HG03457 (cell line): ENCODE results near the gene PPFIA4.

Experiments
- ATAC-seq: cut with Tn5 transposase; IDR thresholded peaks from one replicate; pipeline ENCODE4 v1.9.1; 2021; ENCODE audit warnings: moderate number of reproducible peaks; ENCODE audit not compliant: unreplicated experiment

The PPFIA4 gene

DNA sequence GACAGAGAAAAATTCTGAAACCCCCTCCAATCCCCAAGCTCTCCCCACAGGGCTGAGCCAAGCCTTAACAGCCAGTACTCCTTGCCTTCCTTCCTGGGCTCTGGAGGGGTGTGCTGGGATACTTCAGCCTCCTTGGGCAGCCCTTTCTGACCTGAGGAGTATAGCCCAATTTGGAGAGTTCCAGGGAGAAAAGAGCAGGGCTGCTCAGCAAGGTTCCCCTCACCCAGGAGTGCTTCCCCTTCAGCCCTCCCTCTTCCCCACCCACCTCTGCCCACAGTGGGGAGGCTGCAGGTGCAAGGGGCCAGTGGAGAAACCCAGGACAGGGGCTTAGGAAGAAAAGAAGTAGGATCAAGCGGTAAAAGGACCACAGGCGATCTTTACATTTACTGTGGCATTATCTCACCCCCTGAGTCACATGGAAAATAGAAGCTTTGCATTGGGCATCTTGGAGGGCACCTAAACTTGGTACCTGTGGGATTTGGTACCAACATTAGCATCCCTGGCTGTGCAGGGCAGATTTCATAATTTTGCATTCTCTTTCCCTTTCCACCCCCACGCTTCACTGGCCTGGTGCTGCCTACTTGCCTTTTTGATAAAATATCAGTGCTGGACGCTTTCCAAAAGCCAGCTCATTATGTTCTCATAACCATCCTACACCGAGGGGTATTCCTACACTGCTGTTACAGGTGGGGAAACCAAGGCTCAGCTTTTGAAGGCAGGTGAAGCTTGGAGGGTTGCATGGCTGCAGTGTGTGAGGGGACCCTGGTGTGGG is 98.4 kb downstream of the PPFIA4 start:
- ATAC-seq, result no peak

DNA sequence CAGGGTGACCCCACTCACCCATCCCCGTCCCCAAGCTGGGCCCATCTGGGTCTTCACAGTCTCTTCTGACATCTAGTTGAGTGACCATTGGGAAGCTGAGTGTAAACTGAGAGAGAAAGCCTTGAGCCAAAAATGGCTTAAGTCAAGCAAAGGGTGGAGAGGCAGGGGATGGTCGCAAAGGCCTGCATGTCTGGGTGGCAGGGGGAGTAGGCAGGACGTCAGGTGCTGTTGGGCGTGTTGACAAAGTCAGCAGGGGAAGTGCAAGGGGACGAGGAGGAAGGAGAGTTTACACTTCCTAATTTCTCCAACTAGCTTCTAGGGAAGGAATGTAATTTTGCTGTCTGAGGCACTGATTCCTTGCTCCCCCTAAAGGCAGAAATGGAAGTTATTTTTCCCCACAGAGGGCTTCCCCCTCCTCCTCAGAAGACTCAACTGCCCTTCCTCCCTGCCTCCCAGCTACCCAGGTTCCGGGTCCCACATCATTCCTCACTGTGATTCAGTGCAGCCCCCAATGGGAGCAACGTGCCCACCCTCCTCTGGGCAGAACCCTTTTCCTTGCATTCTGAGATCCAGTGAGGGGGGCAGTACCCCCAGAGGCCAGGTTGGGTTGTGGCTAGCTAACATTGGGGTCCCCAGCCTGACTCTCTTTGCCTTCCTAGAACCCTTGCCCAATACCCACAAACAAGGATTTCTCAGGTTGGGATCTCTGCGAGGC is 100.0 kb downstream of the PPFIA4 start:
- ATAC-seq, result no peak

DNA sequence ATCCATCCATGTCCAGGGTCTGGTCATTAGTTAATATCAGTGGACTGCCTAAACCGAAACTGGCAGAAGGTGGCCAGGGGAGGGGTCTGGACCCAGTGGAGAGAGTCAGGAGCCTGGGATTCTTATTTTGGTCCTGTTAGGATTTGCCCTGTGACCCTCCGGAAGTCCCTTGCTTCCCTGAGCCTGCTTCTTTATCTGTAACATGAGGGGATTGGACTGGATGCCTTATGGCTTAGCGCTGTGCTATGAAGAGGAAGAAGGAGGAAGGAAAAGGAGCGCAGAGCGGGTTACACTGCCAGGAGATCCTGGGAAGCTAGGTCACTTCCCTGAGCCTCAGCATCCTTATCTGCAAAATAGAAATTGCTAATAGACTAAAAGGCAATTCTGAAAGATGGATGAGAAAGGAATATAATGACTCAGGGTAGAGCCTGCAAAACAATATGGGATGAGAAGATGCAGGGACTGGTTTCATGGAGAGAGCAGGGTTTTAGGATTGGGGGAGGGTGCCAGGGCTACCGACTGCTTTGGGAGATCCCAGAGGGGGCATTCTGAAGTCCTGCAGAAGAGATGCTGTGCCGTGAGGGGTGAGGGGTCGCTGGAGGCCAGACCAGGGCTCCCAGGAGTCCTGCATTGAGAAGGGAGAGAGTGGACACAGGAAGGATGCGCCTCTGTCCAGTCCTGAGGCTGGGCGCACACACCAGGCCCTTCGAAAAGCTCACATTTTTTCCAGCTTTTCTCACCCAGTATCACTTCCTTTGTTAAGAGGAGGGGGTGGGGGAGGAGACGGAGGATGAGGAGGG is 100.8 kb downstream of the PPFIA4 start:
- no peak for ATAC-seq

DNA sequence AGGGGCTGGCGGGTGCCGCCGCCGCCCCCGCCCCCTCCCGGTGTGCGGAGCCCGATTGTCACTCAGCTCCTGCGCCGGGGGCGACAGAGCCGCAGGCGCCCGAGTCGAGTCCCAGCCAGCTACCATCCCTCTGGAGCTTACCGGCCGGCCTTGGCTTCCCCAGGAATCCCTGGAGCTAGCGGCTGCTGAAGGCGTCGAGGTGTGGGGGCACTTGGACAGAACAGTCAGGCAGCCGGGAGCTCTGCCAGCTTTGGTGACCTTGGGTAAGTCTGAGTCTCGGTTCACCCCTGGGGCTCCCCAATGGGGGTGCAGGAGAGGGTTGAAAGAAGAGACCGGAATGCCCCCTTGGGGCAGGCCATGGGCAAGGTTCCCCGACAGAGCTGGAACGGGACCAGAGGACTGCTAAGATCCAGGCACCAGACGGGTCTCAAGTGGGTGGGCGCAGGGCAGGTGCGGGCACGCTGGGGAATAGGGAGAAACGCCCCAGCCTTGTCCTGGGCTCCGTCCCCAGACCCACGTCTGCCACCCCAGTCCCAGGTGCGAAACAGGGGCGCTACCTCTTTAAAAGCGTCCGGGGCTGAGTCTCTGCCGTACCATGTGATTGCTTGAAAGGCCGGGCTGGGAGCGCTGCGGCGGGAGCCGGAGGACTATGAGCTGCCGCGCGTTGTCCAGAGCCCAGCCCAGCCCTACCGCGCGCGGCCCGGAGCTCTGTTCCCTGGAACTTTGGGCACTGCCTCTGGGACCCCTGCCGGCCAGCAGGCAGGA is 101.6 kb downstream of the PPFIA4 start, which contains the start of gene ADORA1:
ADORA1 (plus strand) TSS at position 61 of the 765 bp plus-strand sequence. CDS start 1,116 bp downstream, outside the sequence.
- ATAC-seq, result no peak

DNA sequence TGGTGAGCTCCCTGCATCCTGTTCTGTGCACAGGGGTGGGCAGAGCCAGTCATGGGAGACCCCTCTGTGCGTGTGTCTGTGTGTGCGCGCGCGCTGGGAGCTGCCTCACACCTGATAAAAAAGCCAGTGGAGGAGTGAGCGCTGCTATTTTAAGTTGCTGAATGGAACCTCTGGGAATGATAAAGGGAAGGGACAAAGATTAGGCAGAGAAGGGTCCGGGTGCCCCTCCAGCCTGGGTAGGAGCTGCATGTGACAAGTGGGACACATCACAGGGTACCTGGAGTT is 102.1 kb downstream of the PPFIA4 start:
- no peak for ATAC-seq
